ENCODE results near the gene FAAP20. TPM values are rescaled to one million over a fixed set of nuclear protein-coding genes. Genes with fewer than 3 reads are reported as not detected.

FAAP20 gene
- total RNA-seq, 1 experiment from 2014 or later = 114 TPM

DNA sequence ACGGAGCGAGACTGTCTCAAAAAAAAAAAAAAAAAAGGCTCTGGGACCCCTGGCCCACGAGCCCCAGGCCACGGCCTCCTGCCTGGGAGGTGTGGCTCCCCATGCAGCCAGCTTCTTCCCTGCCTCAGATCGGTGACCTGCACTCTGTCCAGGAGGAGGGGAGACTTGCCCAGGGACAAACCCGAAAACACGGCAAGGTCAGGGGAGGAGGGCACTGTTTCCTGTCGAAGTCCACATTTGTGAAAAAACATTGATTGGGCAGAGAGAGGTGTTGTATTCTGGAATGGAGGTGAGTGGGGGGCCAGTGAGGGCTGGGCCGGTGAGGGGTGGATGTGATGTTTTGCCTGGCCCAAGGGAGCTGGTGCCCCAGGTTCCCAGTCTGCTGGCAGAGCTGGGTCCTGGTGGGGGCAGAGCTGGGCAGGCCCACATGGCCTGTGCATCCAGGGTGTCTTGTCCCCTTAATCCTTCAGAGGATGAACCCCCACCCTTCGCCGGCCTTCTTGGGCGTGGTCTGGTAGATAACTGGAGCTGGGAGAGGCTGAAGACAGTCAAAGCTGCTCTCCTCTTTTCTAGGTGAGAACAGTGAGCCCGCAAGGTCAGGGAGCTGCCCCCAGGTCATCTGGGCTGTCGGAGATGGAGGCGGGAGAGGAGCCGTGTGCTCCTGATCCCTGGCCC is 12.4 kb upstream of the FAAP20 start:
- ChIA-PET POLR2A (ENCODE audit: unreplicated experiment) (interaction anchor here (2.1 kb wide), 1 partner anchor 8 kb away, joined by 9 read pairs; no protein-coding TSS in a partner anchor), CTCF (interaction anchor here (0.8 kb wide), 1 partner anchor 12 kb away, joined by 3 read pairs; the partner anchor contains the start of gene FAAP20)
- H3K79me2 ChIP-seq (ENCODE audit: low read length) = no peaks in the 10 kb centered on the region
- H3K27ac ChIP-seq (ENCODE audit: low read length) = no peak overlapping the region
- intact Hi-C loops (cut with micrococcal nuclease) = loop anchor here (5.0 kb wide), 1 partner anchor 105 kb away; no protein-coding TSS in a partner anchor
- H3K4me2 ChIP-seq (ENCODE audit: low read length) = no peak overlapping the region
- no TSS peak for BruUV-seq (replicated peaks)
- no peak overlapping the region for H3K4me3 ChIP-seq (ENCODE audit: low read length)
- no peaks in the 10 kb centered on the region for H3K27me3 ChIP-seq (ENCODE audit: low read length)
- TF ChIP-seq EZH2 (IDR thresholded peaks at IDR 0.05; ENCODE audit: low read length, unreplicated experiment) (no peak), CTCF (conservative IDR thresholded peaks at IDR 0.05; ENCODE audit: low read depth, low read length) (no peak), EZH2phosphoT487 (IDR thresholded peaks at IDR 0.05; ENCODE audit: borderline replicate concordance, low read length) (no peak)
- H3K4me1 ChIP-seq (ENCODE audit: insufficient read depth, low read length) = peaks cover 37% of the 10 kb centered on the region
- H3F3A ChIP-seq (ENCODE audit: low read length, unreplicated experiment) = no peaks in the 10 kb centered on the region
- H4K20me1 ChIP-seq (ENCODE audit: low read length) = no peaks in the 10 kb centered on the region
- ATAC-seq (no peak), DNase-seq (no peak)
- H3K9me2 ChIP-seq (replicated peaks; ENCODE audit: low read length) = no peaks in the 10 kb centered on the region
- H3K9me3 ChIP-seq (ENCODE audit: low read length) = no peaks in the 10 kb centered on the region
- no peak overlapping the region for H2AFZ ChIP-seq (ENCODE audit: low read length)
- H3K9ac ChIP-seq (ENCODE audit: low read length) = no peak overlapping the region
- H3K36me3 ChIP-seq (ENCODE audit: low read depth, low read length) = no peaks in the 10 kb centered on the region

- intact Hi-C loops (cut with micrococcal nuclease) = loop anchor here (5.0 kb wide), 1 partner anchor 107 kb away; no protein-coding TSS in a partner anchor
- Histone ChIP-seq H3K4me3 (ENCODE audit: low read length) (peak overlapping the region; percentile 64), H3K79me2 (ENCODE audit: low read length) (peaks cover 7% of the 10 kb centered on the region), H3K27ac (ENCODE audit: low read length) (no peak overlapping the region), H4K20me1 (ENCODE audit: low read length) (no peaks in the 10 kb centered on the region), H3K9ac (ENCODE audit: low read length) (no peak overlapping the region), H3K9me2 (replicated peaks; ENCODE audit: low read length) (no peaks in the 10 kb centered on the region), H3K4me2 (ENCODE audit: low read length) (peak overlapping the region; percentile 90), H3K4me1 (ENCODE audit: insufficient read depth, low read length) (peaks cover 40% of the 10 kb centered on the region), H2AFZ (ENCODE audit: low read length) (peak overlapping the region; percentile 76), H3K9me3 (ENCODE audit: low read length) (no peaks in the 10 kb centered on the region), H3K36me3 (ENCODE audit: low read depth, low read length) (no peaks in the 10 kb centered on the region), H3F3A (ENCODE audit: low read length, unreplicated experiment) (no peaks in the 10 kb centered on the region), H3K27me3 (ENCODE audit: low read length) (no peaks in the 10 kb centered on the region)
- TF ChIP-seq EZH2 (IDR thresholded peaks at IDR 0.05; ENCODE audit: low read length, unreplicated experiment) (no peak), EZH2phosphoT487 (IDR thresholded peaks at IDR 0.05; ENCODE audit: borderline replicate concordance, low read length) (no peak), CTCF (conservative IDR thresholded peaks at IDR 0.05; ENCODE audit: low read depth, low read length) (no peak)
- POLR2A ChIA-PET (ENCODE audit: unreplicated experiment) = interaction anchor here (0.7 kb wide), 1 partner anchor 24 kb away, joined by 3 read pairs; no protein-coding TSS in a partner anchor
- ATAC-seq (peak; percentile 31), DNase-seq (peak; percentile 93)
- no TSS peak for BruUV-seq (replicated peaks)
- CTCF ChIA-PET = interaction anchor here (1.4 kb wide), 1 partner anchor 176 kb away, joined by 4 read pairs; no protein-coding TSS in a partner anchor
These were observed 10.8 kb upstream of the FAAP20 start for GRCh38 chr1:2205191-2205952.

Measured in PC-3 (cell line).